ENCODE results near the gene KNTC1.
"Not testable (repeated sequence)": the region's sequence is repeated elsewhere in the genome, so short reads cannot be mapped to it uniquely, and the experiment has no call there.

KNTC1 gene

DNA sequence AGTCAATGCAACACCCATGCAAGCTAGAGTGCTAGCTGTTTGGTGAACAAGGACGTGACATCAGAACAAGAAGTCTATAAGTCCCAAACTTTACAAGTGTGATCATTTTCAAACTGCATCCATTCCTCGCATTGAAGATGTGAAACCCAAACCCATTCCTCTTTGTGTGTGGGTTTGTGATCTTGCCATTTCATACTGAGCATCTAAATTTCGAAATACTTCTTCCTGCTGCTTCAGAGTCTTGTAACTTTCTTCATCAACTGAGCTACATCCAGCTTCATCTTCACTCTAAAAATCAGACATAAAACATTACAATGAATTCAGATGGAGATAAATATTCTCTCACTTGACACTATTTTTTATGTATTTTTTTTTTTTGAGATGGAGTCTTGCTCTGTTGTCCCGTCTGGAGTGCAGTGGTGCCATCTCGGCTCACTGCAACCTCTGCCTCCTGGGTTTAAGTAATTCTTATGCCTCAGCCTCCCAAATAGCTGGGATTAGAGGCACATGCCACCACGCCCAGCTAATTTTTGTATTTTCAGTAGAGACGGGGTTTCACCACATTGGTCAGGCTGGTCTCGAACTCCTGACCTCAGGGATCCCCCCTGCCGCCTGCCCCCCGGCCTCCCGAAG lies 21.5 kb upstream of the KNTC1 start:
- DNase-seq: no peak

DNA sequence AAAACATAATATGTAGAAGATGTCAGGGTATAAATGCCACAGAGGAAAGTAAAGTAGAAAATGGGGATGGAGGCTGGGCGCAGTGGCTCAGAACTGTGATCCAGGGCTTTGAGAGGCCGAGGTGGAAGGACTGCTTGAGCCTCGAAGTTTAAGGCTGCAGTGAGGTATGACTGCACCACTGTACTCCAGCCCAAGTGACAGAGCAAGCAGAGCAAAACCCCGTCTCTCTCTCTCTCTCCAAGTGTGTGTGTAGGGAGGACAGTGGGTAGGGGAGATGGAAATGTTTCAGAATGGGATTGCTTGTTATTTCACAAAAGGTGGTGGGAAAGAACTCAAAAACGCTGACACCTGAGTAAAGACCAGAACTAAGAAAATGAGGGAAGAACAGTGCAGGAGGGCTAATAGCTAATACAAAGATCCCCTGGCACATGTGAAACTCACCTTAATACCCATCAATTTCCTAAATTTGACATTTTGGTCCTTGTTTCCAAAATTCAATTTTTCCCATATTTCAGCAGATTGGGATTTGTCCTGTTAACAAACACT lies 20.6 kb upstream of the KNTC1 start:
- DNase-seq: no peak

DNA sequence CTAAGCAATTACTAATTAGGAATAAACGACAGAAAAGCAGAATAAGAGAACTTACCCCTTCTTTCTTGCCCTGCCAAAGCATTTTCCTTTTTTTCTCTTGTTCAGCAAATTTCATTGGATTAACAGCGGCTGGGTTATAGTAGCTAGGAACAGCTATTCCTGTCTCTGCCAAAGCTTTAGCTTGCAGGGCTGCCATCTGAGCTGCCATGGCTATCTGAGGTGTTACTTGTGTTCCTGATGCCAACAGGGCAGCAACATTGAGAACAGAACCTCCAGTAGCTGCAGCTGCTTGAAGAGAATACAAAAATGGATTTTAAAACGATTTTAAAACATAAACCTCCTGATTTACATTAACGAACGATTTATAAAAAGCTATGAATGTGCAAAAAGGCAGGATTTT lies 18.9 kb upstream of the KNTC1 start:
- no peak for DNase-seq

DNA sequence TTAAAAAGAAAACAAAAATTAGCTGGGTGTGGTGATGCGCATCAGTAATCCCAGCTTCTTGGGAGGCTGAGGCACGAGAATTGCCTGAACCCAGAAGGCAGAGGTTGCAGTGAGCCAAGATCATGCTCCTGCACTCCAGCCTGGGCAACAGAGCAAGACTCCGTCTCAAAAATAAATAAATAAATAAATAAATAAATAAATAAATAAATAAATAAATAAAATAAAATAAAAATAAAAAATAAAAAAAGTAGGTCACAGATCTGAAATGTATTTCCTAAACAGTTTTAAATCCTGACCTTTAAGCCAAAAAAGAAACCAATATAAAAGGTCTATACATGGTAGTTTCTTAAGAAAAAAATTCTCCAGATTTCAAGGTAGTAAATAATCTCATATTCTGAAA lies 14.0 kb upstream of the KNTC1 start:
- DNase-seq: not testable (repeated sequence)

DNA sequence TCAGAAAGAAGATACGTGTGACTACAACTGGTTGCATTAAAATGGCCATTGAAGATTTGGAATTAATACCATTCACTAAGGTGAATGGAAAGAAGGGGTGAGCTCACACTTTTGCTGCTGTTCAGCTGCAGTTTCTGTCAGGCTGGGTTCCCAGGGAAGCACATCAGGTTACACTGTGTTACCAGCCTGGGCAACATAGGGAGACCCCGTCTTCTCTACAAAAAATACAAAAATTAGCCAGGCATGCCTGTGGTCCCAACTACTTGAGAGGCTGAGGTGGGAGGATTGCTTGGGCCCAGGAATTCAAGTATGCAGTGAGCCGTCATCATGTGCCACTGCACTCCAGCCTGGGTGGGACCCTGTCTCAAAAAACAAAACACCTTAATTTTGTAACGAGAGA lies 13.4 kb upstream of the KNTC1 start:
- no peak for DNase-seq

DNA sequence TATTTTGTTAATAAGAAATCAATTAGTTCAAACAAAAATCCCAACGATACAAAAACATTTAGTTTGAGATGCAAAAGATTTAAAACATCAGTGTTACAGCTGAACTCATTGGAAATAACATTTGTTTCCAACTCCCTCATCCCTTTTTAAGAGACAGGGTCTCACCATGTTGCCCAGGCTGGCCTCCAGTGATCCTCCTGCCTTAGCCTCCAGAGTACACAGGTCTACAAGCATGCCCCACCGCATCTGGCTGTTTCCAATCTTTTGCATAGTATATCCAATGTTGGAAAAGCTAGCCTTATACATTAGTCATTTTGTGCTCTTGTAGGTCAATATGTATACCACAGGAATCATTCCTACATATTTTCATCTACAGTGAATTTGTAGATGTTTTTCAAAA lies 11.8 kb upstream of the KNTC1 start:
- DNase-seq: no peak

DNA sequence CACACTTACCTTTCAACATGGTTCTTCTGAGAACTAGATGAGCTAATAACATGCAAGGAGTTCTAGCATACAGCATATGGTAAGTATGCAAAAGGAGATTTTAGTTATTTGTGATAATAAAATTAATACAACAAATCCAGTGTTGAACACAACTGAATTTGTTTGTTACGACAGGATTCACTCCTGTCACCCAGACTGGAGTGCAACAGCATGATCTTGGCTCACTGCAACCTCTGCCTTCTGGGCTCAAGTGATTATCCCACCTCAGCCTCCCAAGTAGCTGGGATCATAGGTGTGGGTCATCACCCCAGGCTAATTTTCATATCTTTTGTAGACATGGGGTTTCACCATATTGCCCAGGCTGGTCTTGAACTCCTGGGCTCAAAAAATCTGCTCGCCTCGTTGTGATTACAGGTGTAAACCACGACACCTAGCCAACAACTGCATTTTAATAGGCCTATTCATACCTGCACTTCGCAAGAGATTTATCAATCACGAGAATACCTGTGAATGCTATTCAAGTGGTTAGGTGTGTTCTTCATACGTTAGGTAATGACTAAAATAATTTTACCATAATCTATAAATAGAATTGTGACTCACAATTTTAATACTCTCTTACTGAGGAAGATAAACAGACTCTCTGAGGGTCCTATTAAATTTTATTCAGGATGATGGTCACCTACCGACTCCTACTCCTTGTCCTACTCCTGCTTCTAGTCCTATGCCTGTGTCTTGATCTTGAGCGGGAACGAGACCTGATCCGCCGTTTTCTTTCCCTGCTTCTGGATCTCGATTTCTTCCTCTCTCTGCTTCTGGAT lies 10.3 kb upstream of the KNTC1 start:
- no peak for DNase-seq

DNA sequence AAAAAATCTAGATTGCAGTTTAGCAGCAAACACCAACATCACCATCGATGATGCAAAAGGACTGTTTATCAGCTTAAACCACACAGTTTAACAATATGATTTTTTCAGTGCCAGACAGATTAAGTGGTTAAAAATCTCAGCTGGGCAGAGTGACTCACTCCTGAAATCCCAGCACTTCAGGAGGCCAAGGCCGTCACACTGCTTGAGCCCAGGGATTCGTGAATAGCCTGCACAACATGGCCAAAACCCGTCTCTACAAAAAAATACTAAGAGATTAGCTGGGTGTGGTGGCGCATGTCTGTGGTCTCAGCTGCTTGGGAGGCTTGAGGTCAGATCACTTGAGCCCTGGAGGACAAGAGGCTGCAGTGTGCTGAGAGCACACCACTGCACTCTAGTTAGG lies 9.2 kb upstream of the KNTC1 start:
- no peak for DNase-seq

DNA sequence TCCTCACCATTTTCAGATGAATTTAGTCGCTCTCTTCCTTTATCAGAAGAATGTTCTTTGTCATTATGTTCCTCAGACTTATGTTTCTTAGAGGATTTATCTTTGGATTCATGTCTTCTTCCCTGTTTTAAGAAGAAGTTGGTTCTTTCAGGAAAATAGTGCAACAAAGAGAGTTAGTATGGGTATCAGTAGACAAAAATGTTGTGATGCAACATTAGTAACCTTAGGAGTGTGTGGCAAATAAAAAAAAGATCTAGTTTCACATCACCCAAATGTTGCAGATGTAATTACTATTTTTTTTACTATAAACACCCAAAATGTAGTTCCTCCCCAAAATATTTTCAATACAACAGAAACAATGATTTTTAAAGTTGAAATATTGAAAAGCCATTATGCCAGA lies 8.1 kb upstream of the KNTC1 start:
- no peak for DNase-seq

DNA sequence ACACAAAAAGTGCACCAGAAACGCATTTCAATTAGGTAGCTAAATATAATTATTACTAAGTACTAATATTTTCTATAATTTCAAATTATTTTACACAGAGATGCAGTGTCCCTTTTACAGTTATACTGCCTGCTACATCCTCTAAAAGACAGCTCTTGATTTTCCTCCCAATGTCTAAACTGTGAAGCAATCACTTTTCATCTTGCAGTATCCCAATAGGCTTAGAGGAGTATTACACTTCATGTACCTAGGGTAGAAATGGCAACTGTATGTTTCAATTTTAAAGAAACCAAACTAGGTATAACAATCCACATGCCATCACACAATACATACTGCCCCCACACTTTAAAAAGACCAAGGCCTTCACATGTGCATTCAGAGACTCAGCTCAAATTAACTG lies 7.6 kb upstream of the KNTC1 start:
- DNase-seq: no peak

DNA sequence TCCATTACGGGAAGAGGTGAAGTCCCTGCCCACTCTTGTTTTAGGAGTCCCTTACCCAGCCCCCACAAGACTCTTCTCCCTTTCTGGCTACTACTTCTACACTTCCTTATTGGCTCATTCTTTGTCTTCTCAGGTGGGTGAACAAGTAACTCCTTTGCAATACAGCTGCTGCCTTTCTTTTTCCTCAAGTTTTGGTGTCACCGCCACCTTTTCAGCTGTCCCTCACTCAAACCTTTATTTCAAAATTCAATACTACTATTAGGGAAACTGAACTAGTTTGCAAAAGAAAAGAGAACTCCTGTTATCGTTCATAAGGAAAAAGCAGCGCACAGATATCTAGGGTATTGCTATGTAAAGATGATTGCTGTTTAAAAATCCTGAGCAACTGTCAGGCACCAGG lies 6.4 kb upstream of the KNTC1 start:
- no peak for DNase-seq

DNA sequence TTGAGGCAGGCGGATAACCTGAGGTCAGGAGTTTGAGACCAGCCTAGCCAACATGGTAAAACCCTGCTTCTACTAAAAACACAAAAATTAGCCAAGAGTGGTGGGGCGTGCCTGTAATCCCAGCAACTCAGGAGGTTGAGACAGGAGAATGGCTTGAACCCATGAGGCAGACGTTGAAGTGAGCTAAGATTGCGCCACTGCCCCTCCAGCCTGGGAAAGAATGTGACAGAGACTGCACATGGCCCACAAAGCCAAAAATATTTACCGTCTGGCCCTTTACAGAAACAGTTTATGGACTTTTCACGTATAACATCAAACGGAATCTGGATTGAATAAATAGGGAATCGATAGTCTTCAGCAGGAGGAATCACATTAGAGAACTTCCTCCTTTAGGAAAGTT lies 3.8 kb upstream of the KNTC1 start:
- no peak for DNase-seq

DNA sequence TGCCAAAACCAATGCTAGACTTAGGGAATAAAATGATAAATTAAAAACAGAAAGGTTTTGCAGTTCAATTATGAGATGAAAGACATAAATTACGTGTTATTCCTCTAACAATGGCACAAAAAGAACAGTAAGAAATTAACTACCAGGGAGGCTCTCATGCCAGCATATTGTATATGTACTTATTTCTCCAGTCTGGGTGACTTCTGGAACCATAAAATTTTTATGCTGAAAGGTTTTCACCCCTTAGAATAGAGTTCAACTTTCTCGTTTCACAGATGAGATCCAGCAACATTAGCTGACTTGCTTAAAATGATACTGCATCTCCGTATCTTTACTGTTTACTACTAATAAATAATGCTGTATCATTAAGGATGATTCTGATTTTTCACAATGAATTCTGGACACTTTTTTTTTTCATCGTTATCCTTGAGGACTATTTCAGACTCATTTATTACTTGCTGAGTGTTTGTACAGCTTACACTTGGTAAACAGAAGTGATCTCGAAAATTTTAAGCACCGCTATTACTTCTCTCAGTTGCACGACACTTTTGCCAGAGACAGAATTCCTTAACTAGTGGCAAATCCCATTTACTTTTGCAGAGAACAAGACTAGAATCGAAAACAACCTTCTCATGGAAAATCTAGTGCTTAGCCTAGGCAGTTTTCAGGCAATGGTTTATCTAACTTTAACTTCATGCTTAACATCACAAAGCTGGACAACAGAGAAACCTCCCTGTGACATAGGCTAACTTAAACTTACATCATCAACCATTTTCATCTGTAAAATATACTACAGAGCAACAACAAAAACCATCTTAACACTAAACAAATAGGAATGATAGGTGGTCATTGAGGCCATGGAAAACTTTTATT lies 3.0 kb upstream of the KNTC1 start:
- DNase-seq: no peak

DNA sequence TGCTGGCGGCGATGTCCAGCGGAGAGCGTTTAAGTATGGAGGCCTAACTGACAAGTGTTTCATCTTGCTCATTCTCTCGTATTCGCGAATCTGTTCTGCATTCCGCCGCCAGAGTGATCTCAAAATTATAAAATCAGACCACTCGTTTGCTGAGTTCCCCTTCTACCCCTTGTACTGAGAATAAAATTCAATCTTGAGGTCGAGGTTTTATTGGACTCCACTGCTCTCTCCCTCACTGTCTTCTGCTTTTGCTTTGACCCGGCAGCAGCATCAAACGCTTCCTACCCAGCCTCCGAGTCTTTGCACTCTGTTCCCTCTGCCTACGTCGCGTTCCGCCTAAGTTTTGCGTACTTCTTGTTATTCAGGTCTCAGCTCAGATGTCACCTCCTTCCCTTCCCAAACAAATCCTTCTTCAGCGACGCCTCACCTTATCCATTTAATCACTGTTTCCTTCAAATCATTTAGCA lies 462 bp downstream of the KNTC1 start:
- peak in 13 of 58 donors; percentile 3 to 48 (median 21) for DNase-seq

DNA sequence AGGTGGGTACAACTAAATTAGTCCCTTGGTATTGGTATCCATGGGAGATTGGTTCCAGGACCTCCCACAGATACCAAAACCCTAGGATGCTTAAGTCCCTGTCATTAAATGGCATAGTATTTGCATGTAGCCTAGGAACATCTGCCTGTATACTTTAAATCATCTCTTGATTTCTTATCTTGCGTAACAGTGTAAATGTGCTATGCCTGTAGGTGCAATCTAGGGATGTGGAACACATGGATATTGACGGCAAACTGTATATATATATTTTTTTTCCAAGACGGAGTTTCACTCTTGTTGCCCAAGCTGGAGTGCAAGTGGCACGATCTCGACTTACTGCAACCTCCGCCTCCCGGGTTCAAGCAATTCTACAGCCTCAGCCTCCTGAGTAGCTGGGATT lies 1.5 kb downstream of the KNTC1 start:
- DNase-seq: no peak

DNA sequence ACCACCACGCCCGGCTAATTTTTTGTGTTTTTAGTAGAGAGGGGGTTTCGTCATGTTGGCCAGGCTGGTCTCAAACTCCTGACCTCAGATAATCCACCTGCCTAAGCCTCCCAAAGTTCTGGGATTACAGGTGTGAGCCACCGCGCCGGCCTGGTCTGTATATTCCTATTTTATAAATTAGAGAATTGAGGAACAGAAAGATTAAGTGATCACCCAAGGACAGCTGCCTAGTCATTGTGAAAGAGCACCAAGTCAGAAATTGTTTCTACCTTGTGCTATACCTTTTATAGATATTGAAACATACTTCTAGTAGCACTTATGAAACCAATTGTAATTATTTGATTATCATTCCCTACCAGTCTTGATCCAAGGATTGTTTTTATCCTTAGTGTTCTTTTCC lies 1.9 kb downstream of the KNTC1 start:
- no peak for DNase-seq

DNA sequence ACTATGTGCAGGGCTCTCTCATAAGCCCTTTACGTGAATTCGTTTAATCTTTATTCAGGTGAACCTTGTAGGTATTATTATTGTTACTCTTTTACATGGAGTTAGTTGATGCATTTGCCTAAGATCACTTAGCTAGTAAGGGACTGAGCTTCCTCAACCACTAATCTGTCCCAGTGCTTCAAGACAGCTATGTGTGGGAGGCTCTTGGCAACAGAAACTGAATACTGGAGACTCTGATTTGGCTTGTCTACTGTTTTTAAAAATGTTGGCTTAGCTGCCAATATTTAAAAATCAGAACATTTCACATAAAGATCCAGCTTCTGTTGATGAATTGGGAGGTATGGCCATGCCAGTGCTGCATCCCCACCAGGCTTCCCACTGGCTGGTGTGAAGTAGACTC lies 6.8 kb downstream of the KNTC1 start:
- peak in 10 of 58 donors; percentile 1 to 58 (median 5) for DNase-seq

DNA sequence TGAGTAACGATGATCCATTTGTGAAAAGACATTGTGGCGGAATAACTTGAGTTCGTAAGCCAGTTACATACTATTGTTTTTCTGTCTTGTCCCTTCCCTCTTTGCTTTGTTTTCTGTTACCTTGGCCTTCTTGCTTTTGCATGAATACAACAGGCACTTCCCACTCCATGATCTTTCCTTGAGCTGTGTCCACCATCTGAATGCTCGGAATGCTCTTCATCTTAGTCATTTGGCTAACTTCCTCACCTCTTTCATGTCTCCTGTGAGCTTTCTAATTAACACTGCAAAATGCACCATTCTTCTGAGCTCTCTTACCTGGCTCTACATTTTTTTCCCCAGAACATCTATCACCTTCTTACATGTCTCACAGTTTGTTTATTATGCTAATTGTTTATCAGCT lies 10.0 kb downstream of the KNTC1 start:
- DNase-seq: no peak

DNA sequence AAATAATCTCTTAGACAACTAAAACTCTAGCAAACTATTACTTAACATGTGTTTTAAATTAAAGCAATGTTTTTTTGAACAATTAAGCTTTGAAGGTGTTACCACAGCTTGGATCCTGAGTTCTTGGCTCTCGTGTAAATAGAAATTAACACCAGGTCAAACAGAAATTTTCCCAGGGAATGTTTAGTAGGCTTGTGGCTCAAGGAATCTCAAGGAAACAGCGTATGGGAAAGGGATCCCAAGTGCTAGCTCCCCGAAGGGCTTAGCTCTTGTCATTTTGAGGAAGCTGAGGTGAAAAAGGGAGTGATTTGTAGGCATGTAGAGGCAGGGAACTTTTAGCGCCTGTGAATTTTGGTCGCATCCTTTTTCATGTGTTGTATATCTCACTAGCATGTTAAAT lies 11.4 kb downstream of the KNTC1 start:
- DNase-seq: no peak

DNA sequence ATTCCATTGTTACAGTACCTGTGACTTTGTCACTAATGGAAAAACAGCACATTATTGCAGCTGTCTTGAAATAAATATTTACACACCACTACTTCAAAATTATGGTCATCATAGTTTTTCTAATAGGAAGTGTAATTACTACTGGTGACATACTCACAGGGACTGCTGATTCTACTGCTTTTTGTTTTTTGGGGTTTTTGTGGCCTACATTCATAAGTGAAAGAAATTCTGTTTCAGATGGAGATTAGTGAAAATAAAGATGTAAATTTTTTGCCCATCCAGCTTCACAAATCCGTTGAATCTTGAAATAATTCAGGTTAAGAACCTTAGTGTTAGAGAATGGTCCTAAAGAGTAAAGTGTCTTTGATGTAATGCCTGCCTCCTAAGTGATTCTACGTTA lies 17.5 kb downstream of the KNTC1 start:
- DNase-seq: no peak

DNA sequence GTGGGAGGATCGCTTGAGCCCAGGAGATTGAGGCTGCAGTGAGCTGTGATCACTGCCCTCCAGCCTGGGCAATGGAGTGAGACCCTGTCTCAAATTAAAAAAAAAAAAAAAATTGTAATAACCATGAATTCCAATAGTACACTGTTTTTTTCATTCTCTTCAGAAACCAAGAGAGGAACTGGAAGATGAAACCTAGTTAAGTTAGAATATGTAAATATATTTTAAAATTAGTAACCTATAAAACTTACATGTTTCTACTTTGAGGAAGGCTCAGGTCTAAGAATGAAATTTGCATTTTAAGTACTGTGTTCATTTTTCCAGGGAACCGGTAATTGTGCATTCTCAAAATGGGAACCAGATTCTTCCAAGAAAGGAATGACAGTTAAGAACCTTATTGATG lies 18.8 kb downstream of the KNTC1 start:
- DNase-seq: no peak

DNA sequence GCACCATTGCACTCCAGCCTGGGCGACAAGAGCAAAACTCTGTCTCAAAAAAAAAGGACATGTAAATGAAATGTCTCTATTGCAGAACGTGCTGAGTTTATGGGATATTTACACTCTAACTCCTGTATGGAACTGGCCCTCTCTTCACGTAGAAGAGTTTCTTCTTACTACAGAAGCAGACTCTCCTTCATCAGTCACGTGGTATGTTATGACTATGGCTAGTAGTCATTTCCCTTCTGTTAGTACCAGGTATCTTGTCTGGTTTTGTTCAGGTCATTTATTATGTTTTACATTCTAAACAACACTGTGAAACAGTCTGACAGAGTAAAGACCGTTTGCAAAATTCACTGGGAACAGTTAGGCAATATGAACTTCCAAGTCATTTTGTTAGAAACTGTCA lies 20.3 kb downstream of the KNTC1 start:
- DNase-seq: no peak

Data from anterior cingulate cortex (tissue), 58 donors.